SIG-M5 treated with dmso at 0.1 percent for 504 hours (cell line): ENCODE measurements around the gene SPATA16.
"Not testable (repeated sequence)": the region's sequence is repeated elsewhere in the genome, so short reads cannot be mapped to it uniquely, and the experiment has no call there.

Experiments used
- DNase-seq: peaks from one replicate; lab custom pipeline; 2025; ENCODE audit not compliant: unreplicated experiment; lab: John Stamatoyannopoulos, UW

Gene SPATA16

GRCh38 chr3:173065543-173065981, 75.5 kb downstream of the SPATA16 start:
- no peak for DNase-seq

DNA sequence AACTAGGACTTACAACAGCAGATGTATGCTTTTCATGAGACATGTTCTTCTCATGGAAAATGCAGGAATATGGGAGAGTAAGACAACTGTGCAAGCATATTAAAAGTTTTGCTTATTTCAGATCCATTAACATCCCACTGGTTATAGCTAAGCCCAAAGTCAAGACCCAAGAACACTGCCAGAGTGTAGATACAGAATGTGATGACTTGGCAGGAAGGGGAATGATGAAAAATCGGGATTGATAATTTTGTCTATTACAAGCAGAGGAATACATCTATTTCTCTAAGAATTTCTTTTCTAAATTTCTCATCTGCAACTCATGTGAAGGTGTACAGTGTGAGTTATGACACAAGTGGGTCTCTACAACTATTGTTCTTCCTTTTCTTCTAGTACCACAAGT, 76.4 kb downstream of the SPATA16 start:
- no peak for DNase-seq

DNA sequence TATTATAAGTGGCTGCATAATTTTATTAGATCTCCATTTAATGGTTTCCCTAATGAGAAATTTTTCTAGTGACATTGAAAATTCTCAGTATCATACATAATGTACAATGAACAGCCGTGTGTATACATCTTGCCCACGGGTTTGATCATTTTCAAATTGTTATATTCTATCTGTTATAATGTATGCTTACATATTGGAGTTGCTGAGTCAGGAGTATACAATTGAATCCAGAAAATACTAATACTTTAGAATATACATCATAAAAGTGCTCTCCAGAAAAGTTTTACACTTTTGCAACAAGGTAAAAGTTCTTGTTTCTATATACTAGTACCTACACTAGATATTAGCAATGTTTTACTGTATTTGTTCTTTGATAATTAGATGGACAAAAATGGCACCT, 82.8 kb downstream of the SPATA16 start:
- DNase-seq, result no peak

- no peak for DNase-seq
These were observed 85.7 kb downstream of the SPATA16 start for GRCh38 chr3:173055228-173055933.

- no peak for DNase-seq
These were observed 91.7 kb downstream of the SPATA16 start for GRCh38 chr3:173049360-173049759.

DNA sequence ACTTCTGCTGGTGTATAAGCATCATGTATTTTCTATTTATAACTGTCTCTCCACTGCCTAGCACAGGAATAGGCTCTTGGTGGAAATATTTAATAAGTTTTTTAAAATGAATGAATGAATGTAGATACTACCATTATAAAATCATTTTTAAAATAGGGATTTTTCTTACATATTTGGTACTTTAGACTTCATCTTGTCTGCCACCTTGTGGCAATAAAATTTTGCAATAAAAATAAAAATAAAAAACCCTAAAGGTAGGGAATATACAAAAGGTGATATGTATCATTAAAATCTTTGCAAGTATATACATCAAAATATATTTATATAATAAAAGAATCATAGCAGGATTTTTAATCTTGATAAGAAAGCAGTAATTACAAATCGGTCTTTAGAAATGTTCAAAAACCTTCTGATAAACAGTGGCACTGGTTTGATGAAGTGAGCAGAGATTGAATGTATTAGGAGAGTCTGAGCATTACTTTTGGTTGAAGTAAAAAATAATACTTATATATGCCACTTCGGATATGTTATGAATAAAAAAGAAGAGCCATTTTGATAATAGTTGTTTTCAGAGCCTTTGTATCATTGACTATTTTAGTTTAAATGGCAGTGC, 95.2 kb downstream of the SPATA16 start:
- DNase-seq, result no peak

- DNase-seq, result no peak
These were observed 96.0 kb downstream of the SPATA16 start for GRCh38 chr3:173044998-173045397.

- no peak for DNase-seq
These were observed 97.3 kb downstream of the SPATA16 start for GRCh38 chr3:173043757-173044156.

GRCh38 chr3:173038484-173038871, 102.6 kb downstream of the SPATA16 start:
- DNase-seq, result no peak

- no peak for DNase-seq
These were observed 103.1 kb downstream of the SPATA16 start for GRCh38 chr3:173037840-173038483.

- no peak for DNase-seq
These were observed 110.8 kb downstream of the SPATA16 start for GRCh38 chr3:173030273-173030672.

DNA sequence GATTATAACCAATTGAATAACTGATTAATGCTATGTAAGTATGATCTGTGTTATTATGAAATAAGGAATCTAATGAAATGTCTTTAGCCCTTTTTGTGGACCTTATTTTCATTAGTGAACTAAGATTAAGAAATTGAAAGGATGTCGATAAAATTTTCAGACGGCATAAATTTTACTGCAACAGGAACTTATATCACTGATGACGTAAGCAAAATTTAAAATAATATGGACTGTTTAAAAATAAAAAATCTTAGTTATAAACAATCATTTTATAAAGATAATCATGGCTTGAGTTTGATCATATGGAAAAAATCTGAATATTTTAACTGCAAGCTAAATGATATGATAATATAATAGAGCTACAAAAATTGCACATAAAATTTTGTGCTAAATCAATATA, 112.7 kb downstream of the SPATA16 start:
- DNase-seq, result no peak

DNA sequence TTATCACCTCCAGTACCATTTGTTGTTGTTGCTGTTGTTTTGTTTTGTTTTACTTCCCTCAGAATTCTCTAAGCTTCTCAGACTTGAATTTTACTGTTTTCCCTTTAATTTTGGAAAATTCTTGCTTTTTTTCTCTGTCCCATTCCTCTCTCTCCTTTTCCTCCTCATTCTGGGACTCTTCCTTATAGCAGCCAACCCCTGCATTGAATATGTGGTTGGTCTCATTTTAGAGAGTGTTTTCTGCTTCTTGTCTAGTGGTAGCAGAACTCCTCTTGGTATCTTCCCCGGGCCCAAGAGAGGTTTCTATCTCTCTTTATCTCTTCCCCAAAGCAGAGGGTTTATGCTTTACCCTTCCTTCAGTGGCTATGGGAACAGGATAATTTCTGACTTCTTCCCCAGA, 113.6 kb downstream of the SPATA16 start:
- DNase-seq, result no peak

DNA sequence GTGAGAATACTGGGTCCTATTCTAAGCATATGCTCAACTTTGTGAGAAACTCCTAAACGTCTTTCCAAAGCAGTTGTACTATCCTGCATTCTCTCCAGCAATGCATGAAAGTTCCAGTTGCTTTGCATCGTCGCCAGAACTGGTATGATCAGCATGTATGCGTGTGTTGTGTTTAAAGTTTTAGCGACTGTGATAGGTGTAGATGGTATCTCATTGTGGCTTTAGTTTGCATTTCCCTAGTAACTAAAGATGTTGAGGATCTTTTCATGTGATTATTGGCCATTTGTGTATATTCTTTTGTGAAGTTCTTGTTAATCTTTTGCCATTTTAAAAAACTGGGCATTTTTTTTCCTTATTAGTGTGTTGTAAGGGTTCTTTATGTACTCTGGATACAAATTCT, 115.1 kb downstream of the SPATA16 start:
- DNase-seq, result no peak

DNA sequence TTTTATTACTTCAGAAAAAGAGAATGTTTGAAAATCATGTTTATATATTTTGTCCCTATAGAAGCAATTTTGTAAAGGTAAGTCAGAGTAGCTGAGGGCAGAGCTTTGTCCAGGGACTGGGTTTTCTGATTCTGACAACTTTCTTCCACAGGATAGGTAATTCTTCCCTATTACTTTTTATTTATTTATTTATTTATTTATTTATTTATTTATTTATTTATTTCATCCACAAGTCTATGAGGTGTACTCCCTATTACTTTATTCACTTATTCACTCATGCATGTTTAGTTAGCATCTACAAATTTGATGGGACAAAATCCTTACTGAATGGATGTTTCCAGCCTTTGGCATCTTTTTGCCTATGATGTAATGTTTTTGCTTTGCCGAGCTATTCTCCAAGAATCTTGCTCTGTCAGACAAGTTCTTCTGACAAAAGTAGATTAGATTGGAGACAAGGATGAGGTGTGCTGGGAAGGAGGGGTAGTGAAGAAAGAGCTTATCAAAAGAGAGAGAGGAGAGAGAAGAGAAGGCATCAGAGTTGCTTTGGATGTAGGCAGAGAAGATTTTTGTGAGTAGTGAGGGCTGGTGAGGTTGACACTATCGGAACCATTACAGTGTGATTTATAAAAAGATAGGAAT, 119.4 kb downstream of the SPATA16 start:
- DNase-seq, result no peak

DNA sequence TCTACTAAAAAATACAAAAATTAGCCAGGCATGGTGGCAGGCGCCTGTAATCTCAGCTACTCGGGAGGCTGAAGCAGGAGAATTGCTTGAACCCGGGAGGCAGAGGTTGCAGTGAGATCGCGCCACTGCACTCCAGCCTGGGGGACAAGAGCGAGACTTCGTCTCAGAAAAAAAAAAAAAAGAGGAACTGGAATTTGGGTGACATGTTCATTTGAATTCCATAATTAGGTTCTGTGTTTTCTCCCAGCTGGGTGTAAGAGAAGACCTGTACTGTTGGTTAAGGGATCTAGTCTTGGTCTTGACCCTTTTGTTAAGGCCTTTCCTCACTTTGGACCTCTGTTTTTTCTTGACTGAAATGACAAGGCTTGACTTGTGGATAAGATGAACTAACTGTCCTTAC, 120.9 kb downstream of the SPATA16 start:
- DNase-seq, result not testable (repeated sequence)

DNA sequence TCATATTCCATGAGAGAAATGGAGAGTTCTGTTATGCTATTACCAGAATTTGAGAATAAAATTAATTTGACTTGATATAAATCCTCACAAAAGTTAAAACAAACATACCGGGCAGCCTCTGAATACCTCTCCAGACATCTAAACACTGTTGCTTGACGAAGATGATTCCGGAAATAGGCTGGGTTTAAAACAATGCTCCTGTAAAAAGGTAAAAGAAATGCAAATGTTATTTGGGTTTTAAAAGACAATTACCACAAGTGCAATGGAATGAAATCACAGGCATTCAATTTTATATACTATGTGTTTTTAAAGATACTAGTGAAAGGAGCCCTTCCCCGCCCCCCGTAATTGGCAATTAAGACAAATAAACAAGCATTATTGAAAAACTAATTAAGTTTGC, 121.7 kb downstream of the SPATA16 start:
- DNase-seq, result no peak

DNA sequence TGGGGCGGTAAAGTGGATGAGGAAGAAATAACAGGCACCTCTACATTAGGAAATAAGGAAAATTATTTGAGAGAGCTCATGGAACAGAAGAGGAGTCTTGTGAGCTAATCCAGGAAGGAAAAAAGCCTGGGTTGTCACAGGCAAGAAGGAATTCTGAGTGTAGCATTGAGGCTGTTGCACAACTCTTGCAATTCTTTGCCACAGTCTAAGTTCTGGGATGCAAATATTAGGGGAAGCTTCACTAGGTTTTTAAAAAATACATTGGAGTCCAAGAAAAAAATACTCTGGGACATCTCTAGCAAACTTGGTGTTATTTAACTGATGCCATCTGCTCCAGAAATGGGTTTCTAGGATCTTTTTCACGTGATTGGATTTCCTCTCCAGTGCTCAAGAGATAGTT, 122.3 kb downstream of the SPATA16 start:
- no peak for DNase-seq

DNA sequence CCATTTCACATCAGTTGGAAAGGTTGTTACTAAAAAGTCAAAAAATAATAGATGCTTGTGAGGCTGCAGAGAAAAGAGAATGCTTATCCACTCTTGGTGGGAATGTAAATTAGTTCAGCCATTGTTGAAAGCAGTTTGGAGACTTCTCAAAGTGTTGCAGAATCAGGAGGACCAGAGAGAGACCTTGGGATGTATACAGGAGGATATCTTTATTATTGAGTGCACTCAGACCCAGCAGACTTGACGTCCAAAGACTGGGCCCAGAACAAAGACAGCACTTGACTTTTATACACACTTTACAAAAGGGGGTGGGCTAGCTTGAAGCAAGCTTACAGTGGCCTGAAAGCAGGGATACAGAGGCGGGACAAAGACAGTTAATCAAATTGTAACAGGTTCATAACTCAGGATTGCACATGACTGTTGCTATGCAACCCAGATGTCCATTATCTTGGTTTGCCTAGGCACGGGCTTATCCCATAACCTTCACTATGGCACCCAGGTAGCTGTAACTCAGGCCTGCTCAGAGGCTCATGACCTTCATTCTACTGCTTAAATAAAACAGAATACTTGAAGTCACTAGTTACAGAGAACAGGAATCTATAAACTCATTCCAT, 127.7 kb downstream of the SPATA16 start:
- DNase-seq, result no peak

- DNase-seq, result no peak
These were observed 131.6 kb downstream of the SPATA16 start for GRCh38 chr3:173009410-173009809.

DNA sequence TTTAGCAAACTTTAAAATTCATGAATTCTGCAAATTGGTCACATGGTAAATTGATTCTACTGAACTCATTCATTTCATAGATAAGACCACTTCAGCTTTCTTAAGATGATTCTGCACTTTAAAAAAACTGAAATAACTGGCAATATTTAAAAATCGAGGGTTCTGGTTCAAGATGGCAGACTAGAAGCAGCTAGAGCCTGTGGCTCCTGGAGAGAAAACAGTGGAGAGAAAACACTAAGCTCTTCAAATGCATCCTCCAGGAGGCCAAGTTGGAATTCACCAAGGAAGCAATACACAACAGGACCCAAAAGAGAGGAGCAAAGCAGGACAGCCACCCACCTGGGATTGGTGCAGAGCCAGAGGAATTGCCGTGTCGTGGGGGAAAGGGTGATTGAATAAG, 132.1 kb downstream of the SPATA16 start:
- no peak for DNase-seq
